Lower leg skin (tissue), 4 donors: Measurements from ENCODE around the gene PHLPP1. TPM values are rescaled to one million over a fixed set of nuclear protein-coding genes. Genes with fewer than 3 reads are reported as not detected.

Source experiments
- DNase-seq, 2 donors: peaks; one replicate each; pipeline ENCODE4 v3.0.0-alpha.2; 2019; ENCODE audit warnings: low spot score in 2 of 2
- H3K4me3 ChIP-seq: fragments of 200-600 bp; sonication (generic); 2 replicates; pipeline ENCODE4 v1.5.1; 2017; ENCODE audit warnings: mild to moderate bottlenecking, low read depth; ENCODE audit not compliant: poor library complexity, severe bottlenecking
- POLR2A ChIP-seq, 2 donors: fragments of 450-650 bp; IDR thresholded peaks; one replicate each; pipeline ENCODE4 v1.6.1; 2016 to 2017; ENCODE audit warnings: antibody characterized with exemption in 2 of 2, mild to moderate bottlenecking in 1 of 2, moderate library complexity in 1 of 2
- WGBS, 2 donors: methylation state at CpG; one replicate each; pipeline ENCODE4 v1.1.5; 2018; 5-methylcytosine and 5-hydroxymethylcytosine counted together
- intact Hi-C: fragments of 100-400 bp; cut with DNase I; formaldehyde crosslinking; loops from one replicate; pipeline ENCODE4 v1.15.0; 2023; ENCODE audit warnings: low total_unique reads
- total RNA-seq, 4 donors: library from RNA; depleted of rRNA; stranded (reverse); fragments of >200 nt; gene quantifications; one replicate each; pipeline ENCODE4 v1.1.0, GENCODE V29; 2016
- TF ChIP-seq, protein P1 (sequence below), 3 donors: fragments of 450-650 bp; IDR thresholded peaks; one replicate each; pipeline ENCODE4 v1.5.1; 2016; ENCODE audit warnings: antibody characterized with exemption in 3 of 3, mild to moderate bottlenecking in 3 of 3, moderate library complexity in 2 of 3

The PHLPP1 gene
- total RNA-seq, 4 donors from 2014 or later = 27.3 to 38.5 (median 33.1) TPM

DNA sequence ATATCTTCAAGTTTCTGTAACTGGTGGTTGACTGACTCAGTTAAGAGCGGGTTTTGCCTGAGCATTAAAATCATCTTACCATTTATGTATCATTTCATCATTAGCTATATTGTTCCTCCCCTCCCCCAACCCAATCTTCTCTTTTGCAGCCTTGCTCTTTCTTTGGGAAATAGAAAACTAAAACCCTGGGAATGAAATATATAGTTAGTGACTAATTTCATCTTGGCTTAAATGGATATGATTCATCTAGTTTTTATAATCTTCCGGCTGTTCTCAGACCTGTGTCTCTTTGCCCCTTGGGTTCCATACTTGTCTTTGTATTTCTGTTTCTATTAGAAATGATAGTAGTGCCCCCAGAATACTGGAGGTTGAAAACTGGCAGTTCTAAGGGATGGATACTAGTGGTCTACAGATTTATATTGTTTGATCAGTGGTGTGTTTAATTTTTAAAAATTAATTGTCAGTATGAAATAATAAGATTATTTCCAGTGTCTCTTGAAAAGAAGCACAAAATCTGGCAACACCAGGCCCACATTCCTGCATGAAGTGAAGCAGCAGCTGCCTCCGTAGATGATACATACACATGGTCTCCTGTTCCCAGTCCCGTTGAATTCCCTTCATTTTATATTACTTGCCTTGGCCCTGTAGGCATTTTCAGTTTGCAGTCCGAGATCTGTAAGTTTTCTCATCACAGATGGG lies 44.5 kb downstream of the PHLPP1 start:
- no peak overlapping the region for H3K4me3 ChIP-seq
- DNase-seq = no peak
- intact Hi-C loops = no loop called here
- WGBS, 2 donors = 49 to 53% methylated on average over 5 of the region's 5 CpGs
- TF ChIP-seq POLR2A (IDR thresholded peaks at IDR 0.05) = no peak
- TF ChIP-seq, protein P1, sequence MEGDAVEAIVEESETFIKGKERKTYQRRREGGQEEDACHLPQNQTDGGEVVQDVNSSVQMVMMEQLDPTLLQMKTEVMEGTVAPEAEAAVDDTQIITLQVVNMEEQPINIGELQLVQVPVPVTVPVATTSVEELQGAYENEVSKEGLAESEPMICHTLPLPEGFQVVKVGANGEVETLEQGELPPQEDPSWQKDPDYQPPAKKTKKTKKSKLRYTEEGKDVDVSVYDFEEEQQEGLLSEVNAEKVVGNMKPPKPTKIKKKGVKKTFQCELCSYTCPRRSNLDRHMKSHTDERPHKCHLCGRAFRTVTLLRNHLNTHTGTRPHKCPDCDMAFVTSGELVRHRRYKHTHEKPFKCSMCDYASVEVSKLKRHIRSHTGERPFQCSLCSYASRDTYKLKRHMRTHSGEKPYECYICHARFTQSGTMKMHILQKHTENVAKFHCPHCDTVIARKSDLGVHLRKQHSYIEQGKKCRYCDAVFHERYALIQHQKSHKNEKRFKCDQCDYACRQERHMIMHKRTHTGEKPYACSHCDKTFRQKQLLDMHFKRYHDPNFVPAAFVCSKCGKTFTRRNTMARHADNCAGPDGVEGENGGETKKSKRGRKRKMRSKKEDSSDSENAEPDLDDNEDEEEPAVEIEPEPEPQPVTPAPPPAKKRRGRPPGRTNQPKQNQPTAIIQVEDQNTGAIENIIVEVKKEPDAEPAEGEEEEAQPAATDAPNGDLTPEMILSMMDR (IDR thresholded peaks at IDR 0.05) = no peak

- no peak for DNase-seq
- intact Hi-C loops = no loop called here
- TF ChIP-seq, protein P1 (IDR thresholded peaks at IDR 0.05) = no peak
- no peak for TF ChIP-seq POLR2A (IDR thresholded peaks at IDR 0.05)
- no peak overlapping the region for H3K4me3 ChIP-seq
- WGBS, 2 donors = 52 to 61% methylated on average over 5 of the region's 5 CpGs
Measured at GRCh38 chr18:62760403-62760734, 45.0 kb downstream of the PHLPP1 start.

- DNase-seq = no peak
- 60 to 62% methylated on average over 7 of the region's 7 CpGs for WGBS, 2 donors
- no peak overlapping the region for H3K4me3 ChIP-seq
- intact Hi-C loops = no loop called here
- TF ChIP-seq, protein P1 (IDR thresholded peaks at IDR 0.05) = no peak
Measured at GRCh38 chr18:62763101-62763521, 47.8 kb downstream of the PHLPP1 start.

- no peak for DNase-seq
- 57 to 58% methylated on average over 4 of the region's 4 CpGs for WGBS, 2 donors
- no peak overlapping the region for H3K4me3 ChIP-seq
- TF ChIP-seq POLR2A (IDR thresholded peaks at IDR 0.05) = no peak
- TF ChIP-seq, protein P1 (IDR thresholded peaks at IDR 0.05) = no peak
- intact Hi-C loops = no loop called here
Measured at GRCh38 chr18:62766266-62766665, 50.9 kb downstream of the PHLPP1 start.

GRCh38 chr18:62767321-62767720 lies 52.0 kb downstream of the PHLPP1 start:
- TF ChIP-seq, protein P1 (IDR thresholded peaks at IDR 0.05) = no peak
- TF ChIP-seq POLR2A (IDR thresholded peaks at IDR 0.05) = no peak

More at GRCh38 chr18:62767321-62767720, 52.0 kb downstream of the PHLPP1 start:
- no peak for DNase-seq
- WGBS, 2 donors = 40 to 65% methylated on average over 5 of the region's 5 CpGs
- H3K4me3 ChIP-seq = no peak overlapping the region
- intact Hi-C loops = no loop called here
